GM18951 (cell line): ENCODE results near the gene RPL10A.
A peak's percentile ranks its signal among the peaks of the same experiment; 100 is the strongest.

Experiments used
- POLR2A ChIP-seq: IDR thresholded peaks from 4 replicates; pipeline ENCODE4 v1.6.1; 2011; ENCODE audit warnings: mild to moderate bottlenecking; ENCODE audit not compliant: insufficient read length, insufficient read depth; ENCODE audit errors: extremely low read depth
- in situ Hi-C: fragments of 300-500 bp; cut with MboI; formaldehyde crosslinking; loops from one replicate; pipeline ENCODE4 v1.12.0; 2022; ENCODE audit warnings: low sequenced_read_pairs, mixed read lengths, inconsistent platforms; ENCODE audit not compliant: unreplicated experiment

Gene RPL10A

DNA sequence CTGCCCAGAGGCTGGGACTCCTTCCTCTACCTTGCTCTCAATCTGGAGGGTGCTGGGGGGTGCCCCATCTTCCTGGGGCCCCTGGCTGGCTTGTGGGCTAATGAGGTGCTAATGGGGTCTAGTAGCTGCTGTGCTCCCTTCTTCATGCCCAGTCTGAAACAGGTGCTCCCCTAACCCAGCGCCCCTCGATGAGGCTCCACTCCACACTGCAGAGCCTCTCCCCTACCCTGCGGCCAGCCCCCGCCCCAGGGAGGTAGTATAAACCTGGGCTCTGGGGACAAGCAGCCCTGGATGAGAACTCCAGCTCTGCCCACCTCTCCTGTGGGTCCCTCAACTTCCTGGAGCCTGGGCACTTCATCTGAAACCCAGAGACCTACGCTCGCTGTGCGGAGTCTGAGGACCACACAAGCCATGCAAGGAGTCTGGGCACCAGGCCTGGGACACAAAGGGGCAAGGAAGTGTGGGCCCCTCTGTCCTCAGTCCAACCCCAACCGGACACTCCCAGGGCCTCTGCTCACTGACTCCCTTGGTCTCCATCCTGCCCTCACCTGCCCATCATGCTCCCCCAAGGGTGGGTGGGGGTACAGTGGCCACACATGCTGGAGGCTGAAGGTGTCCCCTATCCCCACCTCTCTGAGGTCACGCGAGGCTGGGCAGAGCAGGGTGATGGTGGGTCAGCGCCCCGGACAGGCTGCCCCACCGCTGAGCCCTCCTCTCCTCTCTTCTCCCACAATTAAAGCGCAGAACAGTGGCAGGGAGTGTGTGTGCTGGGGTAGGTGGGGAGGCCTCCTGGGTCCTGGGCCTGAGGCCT lies 6.1 kb downstream of the RPL10A start:
- in situ Hi-C loops = no loop called here
- TF ChIP-seq POLR2A = peak; percentile 37

DNA sequence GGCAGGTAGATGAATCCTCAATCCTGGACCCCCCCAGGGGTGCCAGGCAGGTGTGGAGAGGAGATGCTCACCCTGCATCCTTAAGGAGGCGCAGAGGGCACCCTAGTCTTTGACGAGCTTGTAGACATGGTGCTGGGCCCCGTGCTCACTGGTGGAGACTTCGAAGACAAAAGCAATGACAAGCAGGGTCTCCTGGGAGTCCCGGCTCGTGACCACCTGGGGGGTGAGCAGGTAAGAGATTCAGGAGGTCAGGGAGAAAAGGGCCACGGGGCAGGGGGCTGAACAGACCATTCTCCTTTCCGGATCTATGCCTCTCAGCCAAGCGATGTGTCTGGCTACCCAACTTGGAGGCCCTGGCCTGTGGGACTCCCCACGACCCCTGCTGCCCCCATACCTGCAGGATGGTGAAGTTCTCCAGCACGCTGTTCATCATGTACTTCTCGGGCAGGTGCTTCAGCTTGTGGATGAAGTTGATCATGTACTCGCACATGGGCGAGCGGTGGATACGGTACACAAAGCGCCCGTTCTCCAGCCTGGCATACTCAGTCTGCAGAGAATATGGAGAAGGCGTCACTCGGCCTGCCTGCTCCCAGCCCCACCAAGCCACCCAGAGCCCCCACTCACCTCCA lies 6.9 kb downstream of the RPL10A start:
- in situ Hi-C loops = no loop called here

DNA sequence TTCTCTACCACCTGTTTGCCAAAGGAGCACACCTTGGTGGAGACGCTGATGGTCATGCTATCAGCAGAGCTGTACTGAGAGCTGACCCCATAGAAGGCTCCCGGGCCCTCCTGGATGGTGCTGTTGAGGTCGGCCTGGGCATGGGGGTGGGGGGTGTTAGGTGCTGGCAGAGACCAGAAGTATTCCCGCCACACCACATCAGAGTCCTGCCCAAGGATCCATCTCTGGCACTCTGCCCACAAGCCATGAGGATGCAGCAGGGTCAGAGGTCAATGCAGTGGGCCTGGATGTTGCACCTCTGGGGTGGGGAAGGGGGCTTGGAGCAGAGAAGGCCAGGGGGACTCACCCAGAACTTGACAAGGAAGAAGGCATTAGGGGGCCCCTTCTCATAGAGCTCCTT lies 7.4 kb downstream of the RPL10A start:
- in situ Hi-C loops = no loop called here
- no peak for TF ChIP-seq POLR2A

More for the DNA sequence above, 6.9 kb downstream of the RPL10A start:
- no peak for TF ChIP-seq POLR2A

DNA sequence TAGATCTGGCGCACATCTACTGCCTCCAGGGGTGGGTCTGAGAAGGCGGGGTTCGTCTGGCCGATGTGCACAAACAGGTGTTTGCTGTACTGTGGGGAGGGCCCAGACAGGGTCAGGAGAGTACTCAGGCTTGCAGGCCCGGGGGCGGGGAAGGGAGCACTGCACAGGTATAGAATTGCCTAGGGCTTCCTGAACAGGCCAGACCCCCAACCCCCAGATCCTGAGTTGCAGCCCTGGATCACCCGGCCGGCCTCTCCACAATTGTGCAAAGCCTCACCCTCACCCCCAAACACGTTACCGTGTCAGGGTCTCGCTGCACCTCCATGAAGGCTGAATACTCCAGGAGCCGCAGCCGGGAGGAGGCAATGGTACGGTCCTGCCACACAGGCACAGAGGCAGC lies 7.8 kb downstream of the RPL10A start:
- TF ChIP-seq POLR2A = no peak
- in situ Hi-C loops = no loop called here

DNA sequence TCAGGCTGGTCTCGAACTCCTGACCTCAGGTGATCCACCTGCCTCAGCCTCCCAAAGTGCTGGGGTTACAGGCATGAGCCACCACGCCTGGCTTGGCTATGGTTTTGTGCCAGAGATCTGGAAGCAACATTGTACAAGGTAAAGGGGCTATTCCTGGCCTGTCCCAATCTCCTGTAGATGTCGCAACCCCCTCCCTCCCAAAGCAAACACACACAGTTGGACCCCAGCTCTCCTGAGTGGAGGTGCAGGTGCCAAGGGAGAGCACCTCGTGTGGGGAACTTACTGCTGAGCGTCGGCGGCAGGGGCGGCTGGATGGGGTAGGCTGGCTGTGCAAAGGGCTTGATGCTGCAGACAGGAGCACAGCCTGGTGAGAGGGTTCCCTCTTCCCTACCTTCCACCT lies 8.8 kb downstream of the RPL10A start:
- in situ Hi-C loops = no loop called here
- no peak for TF ChIP-seq POLR2A

DNA sequence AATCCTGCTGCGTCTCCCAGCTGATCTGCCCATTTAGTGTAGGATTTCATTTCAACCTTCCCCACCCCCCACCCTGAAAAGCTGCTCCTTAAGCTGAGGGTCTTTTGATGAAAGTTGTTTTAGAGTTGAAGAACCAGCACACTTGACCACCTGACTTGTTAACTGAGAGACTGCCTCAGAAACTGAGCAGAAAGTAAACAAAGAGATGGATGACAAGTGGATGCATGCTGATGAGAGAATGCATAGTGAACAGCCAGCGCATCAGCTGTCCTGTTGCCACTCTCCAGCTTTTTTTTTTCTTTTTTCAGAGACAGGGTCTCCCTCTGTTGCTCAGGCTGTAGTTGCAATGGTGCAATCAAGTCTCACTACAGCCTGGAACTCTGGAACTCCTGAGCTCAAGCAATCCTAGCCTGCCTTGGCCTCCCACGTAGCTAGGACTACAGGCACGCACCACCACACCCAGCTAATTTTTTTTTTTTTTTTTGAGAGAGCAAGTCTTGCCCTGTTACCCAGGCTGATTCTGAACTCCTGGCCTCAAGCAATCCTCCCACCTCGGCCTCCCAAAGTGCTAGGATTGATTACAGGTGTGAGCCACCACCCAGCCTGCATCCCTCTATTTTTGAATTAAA lies 9.5 kb downstream of the RPL10A start:
- TF ChIP-seq POLR2A = no peak
- in situ Hi-C loops = no loop called here

DNA sequence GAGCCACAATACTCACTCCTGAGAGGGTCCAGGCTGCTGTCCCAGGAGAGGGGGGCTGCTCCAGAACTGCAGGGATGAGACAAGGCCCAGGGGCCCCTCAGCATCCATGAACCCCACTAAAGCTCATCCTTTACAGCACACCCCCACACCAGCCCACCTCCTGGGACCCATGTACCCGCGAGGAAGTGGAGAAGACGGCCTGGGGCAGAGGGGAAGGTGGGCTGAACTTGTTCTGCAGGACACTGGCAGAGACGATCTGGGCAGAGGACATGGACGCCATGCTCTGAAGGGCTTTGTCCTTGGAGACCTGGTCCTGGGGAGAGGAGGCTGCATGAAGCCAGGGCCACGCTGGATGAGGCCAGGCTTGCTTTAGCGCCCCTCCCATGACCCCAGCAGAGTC lies 10.1 kb downstream of the RPL10A start:
- no peak for TF ChIP-seq POLR2A
- in situ Hi-C loops = no loop called here

DNA sequence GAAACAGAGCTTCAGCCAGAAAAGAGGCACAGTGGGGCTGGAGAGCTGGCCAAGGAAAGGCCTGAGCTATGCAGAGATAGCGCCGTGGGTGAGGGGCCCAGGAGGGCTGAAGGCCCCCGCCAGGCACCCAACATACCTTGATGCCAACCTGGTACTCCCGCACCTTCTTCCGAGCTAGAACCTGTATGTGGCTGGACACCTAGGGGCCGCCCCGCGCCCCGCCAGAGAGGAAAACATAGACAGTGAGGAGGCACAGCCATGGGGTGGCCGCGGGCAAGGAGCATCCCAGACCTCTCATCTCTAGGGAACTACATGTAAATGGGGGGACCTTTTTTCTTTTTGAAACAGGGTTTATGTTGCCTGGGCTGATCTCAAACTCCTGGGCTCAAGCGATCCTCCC lies 12.0 kb downstream of the RPL10A start:
- in situ Hi-C loops = no loop called here
- TF ChIP-seq POLR2A = no peak

DNA sequence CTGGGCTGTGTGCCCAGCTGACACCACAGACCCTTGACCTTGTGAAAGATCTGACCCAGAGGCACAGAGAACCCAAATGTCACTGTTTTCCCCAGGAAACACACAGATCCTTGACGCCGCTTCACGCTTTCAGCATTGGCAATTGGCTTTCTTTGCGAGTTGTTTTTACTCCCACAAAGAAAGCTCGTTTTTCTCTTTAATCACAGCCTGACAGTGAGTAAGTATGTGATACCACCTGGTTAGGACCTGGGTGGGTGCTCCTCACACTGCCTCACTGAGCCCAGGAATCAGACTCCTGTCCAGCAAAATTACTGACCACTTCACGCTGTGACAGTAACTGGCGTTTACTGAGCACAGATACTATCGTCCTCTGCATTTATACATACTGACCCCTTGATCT lies 13.0 kb downstream of the RPL10A start:
- no peak for TF ChIP-seq POLR2A
- in situ Hi-C loops = no loop called here

DNA sequence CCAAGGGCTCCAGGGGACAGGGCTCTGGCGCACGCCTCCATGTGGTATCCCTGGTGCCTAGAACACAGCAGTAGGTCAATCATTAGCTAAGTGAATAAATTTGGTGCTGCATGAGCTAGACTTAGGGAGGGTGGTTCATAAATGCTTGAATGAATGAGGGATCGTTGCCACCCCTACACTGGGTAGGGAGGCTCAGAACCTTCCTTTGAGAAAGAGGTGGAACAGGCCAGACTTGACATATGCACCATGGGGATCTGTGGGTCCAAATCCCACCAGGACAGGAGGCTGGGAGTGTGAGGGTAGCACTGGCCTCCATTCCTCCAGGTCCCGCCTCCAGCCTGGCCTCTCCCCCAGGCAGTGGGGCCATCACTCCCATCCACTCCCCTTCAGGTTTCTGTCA lies 14.9 kb downstream of the RPL10A start:
- in situ Hi-C loops = no loop called here
- TF ChIP-seq POLR2A = no peak

DNA sequence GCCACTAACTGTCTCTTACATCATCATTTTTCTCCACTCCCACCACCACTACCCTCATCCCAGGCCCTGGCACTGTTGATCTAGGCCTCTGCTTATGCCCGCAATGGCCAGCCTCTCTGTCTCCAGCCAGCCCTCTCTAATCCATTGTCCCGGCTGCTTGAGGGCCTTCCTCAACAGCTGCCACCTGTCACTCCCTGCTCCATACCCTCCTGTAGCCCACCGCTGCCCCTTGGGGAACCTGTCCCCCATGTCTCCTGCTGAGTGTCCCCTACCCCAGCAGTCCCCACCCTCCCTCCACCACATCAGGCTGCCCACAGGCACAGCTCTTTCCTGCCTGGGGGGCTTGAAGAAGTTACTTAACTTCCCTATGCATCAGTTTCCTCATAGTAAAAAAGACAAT lies 15.3 kb downstream of the RPL10A start:
- in situ Hi-C loops = no loop called here
- TF ChIP-seq POLR2A = no peak

DNA sequence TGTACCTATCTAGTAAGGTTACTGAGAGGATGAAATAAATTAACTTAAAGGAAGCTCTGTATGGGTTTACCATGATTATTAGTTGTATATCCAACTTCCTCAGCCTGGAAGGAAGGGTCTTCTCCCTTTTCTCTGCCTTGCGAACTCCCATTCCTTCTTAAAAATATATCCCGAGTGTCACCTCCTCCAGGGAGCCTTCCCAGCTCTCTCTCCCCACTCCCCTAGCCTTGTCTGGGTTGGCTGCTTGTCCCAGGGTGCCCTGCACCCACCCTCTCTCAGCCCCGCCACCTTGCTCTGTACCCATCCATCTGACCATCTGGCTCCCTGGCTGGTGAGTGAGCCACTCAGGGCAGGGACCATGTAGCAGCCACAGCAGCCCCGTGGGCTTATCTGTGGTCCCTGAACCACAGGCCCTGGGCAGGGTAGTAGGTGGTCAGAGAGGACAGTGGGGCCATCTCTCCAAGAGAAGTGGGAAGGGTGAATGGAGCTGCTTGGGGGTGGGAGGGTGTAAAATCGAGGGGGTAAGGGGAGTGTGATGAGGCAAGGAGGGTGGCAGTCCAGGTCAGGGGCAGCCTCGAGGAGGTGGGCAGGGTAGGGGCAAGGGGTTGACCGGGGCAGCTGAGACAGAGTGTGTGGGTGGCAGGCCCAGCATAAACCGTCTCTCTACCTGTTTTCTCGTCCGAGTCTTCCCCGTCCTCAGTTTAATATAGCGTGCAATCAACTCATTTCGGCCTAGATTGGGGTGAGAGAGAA lies 15.9 kb downstream of the RPL10A start:
- no peak for TF ChIP-seq POLR2A
- in situ Hi-C loops = no loop called here

DNA sequence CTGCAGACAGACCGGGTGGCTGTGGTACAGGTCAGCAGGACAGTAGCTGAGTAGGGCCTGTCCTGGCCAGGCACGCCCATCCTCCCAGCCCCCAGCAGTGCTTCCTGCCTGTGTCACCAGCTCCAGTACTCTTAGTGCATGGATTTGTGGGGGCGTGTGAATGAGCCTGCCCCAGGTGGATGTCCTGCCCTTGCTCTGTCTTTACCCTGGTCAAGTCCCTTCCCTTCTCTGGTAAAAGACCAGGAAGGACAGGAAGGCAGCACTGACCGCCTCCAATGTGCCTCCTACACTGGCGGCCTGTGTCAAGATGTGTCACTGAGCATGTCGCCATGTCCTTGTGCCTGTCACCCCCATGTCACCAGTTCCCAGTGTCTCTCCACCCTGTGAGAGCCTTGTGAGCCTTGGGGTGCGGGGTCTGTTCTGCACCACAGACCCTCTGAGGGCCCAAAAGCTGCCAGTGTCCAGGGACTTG lies 16.8 kb downstream of the RPL10A start:
- TF ChIP-seq POLR2A = no peak
- in situ Hi-C loops = no loop called here
